NCI-H2196 (cell line): ENCODE results near the gene FAM120B.
A peak's percentile ranks its signal among the peaks of the same experiment; 100 is the strongest.

Source experiments
- DNase-seq: peaks from one replicate; lab custom pipeline; 2025; ENCODE audit not compliant: unreplicated experiment; lab: John Stamatoyannopoulos, UW

Gene FAM120B

DNA sequence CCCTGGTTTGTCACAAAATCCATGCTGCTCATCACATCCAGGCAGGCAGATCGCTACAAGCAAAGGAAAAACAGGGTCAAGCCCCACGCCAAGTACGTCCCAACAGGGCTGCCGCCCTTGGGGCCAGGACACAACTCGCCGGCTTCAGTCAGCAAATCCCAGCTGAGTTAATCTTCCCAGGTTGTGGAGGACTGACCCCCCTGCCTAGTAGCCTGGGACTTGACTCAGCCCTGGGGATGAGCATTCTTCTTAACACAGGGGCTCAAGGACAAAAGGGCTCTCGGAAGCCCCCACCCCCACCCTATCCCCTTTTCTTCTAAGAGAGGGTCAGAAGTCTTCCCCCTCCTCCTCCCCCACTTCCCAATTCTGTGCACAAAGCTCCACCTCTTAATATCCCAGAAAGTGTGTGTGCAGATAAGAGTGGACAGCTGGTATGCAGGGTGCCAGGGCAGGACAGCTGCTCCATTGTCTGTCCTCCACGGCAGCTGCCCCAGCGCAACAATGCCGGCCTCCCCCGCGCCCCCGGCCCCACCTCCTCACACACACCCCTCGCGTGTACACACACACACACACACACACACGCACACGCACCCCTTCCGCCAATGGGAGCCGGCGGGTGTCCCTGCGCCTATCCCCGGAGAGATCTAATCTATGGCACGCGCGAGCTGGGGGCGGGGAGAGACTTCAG, 20.2 kb upstream of the FAM120B start:
- DNase-seq, result peak; percentile 55

- no peak for DNase-seq
Measured at GRCh38 chr6:170286934-170287265, 19.7 kb upstream of the FAM120B start.

DNA sequence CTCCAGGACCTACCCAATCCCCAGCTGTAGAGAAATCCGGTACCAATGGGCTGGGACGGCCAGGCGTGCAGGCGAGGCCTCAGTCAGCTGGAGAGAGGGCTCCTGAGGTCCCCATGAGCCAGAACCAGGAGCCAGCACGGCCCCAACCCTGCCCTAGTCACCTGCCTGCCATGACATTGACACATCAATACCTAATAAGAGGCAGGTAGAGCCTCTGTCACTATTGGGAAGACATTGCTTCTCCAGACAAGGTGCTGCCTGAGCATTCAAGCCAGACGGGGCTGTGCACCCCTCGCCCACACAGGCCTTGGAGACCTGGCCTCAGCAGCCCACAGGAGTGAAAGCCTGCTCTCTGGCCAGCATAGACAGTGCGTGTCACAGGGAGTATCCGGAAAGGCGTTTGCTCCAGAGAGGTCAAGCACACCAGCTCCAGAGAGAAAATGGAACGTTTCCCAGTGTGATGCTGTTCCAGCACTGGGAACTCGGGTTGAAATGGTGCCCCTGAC, 19.1 kb upstream of the FAM120B start:
- no peak for DNase-seq

- no peak for DNase-seq
Measured at GRCh38 chr6:170288091-170288631, 18.4 kb upstream of the FAM120B start.

DNA sequence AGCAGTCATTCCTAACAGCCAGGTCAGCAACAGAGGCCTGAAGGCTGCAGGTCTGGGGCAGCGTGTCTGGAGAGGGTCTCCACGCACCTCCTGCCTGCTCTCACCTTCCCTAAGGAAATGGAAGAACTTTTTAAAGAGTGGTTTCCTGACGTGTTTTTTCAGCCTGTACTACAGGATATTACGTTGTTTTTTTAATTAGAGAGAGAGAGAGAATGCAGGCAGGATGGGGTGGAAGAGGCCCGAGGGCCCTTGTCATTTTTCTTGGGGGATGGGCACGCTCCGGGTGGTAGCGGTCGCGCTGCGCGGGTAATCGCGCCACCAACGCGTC, 17.7 kb upstream of the FAM120B start:
- no peak for DNase-seq

- DNase-seq, result no peak
Measured at GRCh38 chr6:170289180-170289931, 17.2 kb upstream of the FAM120B start.

GRCh38 chr6:170289951-170290295, 16.6 kb upstream of the FAM120B start:
- no peak for DNase-seq

- peak; percentile 48 for DNase-seq
Measured at GRCh38 chr6:170290296-170291128, 16.0 kb upstream of the FAM120B start, which contains the start of gene DLL1. Gene DLL1 (minus strand): TSS chr6:170291078. CDS start chr6:170290139, 939 bp downstream.

DNA sequence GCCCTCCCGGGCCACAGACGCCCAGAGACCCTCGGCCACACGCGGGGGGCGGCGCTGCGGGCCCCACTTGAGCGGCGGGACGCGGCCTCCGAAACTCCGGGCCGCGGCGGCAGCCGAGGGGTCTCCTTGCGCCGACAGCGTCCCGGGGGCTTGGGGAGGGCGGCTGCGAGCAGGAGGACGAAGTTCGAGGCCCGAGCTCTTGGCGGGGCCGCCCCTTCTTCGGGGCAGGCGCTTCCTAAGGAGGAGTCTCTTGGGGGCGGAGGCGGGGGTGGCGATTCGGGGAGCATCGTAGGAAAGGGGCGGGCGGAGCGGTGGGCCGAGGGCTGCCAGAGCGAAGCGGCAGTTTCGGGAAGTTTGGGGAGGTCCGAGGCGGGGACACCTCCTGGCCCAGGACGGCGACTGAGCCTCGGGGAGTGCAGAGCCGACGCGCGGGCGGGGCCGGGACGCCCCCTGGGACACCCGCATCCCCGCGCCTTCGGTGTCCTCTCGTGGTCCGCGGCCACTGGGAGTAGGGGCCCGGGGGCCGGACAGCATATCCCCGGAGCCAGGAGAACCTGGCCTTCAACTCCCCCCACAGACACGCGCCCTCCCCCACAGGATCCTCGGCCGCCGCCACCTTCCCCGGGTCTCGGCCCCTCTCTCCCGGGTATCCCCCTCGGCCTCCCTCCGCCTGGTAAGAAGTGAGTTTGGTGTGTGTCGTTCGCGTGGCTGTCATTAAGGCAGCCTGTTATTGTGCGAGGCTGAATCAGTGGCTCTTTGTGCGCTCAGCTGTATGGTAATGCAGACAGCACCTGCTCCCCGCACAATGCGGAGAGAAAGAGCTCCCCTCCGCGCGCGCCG, 15.1 kb upstream of the FAM120B start:
- DNase-seq, result peak; percentile 42

- no peak for DNase-seq
Measured at GRCh38 chr6:170292111-170292406, 14.5 kb upstream of the FAM120B start.

DNA sequence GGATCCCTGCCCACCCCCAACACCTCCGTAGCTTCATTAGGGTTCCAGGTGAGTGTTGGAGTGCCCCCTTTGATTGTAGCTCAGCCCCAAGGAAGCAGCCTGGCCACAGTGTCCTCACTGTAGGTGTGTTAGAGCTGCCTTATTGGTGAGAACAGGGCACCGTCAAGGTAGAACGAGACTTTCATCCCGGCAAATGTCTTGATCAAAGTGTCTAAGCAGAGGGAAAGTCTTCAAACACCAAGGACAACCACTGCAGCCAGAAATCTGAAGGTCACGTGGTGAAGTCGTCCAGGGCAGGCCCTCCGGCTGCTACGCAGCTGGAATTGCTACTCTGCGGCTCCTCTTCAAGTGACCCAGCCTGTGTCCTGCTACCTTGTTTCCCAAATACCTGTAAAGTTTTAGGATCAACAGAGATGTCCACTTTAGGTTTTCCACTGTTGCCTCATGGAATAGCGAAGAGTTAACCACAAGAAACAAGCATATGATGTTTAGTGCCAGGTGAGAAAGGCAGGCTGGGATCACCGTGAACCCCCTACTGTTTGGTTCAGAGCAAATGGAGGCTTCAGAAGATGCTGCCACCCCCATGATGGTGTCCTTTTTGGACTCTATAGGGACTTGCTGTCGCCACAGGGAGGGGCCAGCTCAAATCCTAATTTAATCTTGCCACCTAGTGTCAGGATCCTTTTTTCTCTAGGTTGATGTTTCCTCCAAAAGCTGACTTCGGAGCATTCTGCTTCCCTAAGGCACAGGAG, 14.0 kb upstream of the FAM120B start:
- DNase-seq, result no peak

- no peak for DNase-seq
Measured at GRCh38 chr6:170293341-170294231, 13.0 kb upstream of the FAM120B start.

DNA sequence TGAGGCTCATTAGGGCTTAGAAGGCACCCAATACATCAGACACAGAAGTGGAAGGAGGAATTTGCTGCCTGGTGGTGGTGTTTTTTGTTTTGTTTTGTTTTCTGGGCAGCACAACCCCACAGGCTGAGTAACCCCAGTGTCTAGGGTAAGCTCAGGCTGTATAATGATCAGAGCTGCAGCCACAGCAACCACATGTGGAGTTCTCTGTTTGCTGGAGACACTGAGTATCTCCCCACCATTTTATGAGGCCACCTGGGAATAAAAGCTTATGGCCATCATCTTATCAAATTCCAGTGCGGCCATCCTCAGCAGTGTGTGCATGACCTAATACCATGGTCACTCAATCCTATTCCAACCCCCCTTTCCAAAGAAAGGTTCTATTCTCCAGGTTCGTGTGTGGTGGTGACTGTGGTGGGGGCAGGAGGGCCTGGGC, 12.2 kb upstream of the FAM120B start:
- DNase-seq, result peak; percentile 16

GRCh38 chr6:170294813-170295509, 11.6 kb upstream of the FAM120B start:
- DNase-seq, result peak; percentile 16

GRCh38 chr6:170295510-170296422, 10.8 kb upstream of the FAM120B start:
- DNase-seq, result peak; percentile 25

DNA sequence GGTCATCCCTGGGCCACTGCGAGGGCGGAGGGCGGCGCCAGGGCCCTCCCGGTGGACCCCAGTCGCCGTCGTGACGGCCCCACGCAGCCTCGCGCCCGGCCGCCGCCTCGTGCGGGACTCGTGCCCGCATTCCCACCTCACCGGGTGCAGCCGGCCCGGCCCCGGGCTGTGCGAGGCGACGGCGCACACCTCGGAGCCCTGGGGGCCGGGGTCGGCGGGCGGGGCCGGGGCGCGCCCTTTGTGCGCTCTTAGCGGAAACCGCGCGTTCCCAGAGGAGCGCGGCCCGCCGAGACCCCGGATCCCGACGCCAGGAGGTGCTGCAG, 10.2 kb upstream of the FAM120B start:
- no peak for DNase-seq

GRCh38 chr6:170296746-170297575, 9.6 kb upstream of the FAM120B start:
- DNase-seq, result no peak
